ENCODE measurements around the gene OPRL1.

DNA sequence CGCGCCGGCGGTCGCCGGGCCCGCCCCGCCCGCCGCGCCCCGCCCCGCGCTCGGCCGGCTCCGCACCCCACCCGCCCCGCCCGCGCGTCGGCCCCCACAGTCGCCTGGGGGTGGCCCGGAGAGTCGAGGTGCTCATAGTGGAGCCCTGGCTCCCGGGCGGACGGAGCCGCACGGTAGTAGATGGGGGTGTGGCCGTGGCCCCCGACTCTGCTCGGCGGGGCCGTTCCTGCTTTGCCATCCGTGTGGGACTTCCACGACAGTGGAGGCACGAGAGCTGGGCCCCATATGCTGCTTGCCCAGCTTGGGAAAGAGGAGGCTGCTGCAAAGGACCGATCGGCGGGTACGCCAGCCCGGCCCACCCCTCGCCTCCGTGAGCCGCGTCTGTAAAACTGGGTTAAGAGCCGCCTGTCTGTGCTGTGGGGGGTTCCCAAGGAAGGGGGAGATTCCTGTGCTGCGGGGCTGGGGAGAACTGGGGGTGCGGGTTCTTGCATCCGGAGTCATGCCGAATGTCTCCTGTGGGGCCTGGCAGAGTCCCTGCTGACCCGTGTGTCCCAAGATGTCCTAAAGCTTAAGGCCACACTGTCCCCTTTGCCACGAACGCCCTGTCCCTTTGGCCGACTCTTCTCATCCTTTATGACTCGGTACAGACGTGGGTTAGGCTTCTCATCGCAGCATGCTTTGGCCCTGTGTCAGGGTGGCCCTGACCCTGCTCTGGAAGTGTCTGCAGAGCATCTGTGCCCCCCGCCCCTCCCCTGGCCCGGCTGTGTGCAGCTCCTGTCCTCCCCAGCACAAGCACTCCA, at the start of gene OPRL1:
- TF ChIP-seq POLR2A (IDR thresholded peaks at IDR 0.05): no peak
- TF ChIP-seq, protein P1, sequence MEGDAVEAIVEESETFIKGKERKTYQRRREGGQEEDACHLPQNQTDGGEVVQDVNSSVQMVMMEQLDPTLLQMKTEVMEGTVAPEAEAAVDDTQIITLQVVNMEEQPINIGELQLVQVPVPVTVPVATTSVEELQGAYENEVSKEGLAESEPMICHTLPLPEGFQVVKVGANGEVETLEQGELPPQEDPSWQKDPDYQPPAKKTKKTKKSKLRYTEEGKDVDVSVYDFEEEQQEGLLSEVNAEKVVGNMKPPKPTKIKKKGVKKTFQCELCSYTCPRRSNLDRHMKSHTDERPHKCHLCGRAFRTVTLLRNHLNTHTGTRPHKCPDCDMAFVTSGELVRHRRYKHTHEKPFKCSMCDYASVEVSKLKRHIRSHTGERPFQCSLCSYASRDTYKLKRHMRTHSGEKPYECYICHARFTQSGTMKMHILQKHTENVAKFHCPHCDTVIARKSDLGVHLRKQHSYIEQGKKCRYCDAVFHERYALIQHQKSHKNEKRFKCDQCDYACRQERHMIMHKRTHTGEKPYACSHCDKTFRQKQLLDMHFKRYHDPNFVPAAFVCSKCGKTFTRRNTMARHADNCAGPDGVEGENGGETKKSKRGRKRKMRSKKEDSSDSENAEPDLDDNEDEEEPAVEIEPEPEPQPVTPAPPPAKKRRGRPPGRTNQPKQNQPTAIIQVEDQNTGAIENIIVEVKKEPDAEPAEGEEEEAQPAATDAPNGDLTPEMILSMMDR (IDR thresholded peaks at IDR 0.05): no peak

Measured in tibial nerve (tissue), 3 donors.